SK-N-SH treated with all-trans-retinoic acid at 6 μM for 48 hours (cell line): ENCODE data around the gene CCDC187.

Source experiments
- PATZ1 ChIP-seq: fragments of 250-450 bp; sonication (Bioruptor Pico); IDR thresholded peaks from 2 replicates; pipeline ENCODE4 v1.8.0; 2020; ENCODE audit warnings: mild to moderate bottlenecking, moderate library complexity, borderline replicate concordance
- RARB ChIP-seq: fragments of 250-450 bp; sonication (Bioruptor Pico); IDR thresholded peaks from 2 replicates; pipeline ENCODE4 v1.8.0; 2021; ENCODE audit warnings: mild to moderate bottlenecking, moderate library complexity
- TCF4 ChIP-seq: fragments of 250-450 bp; sonication (Bioruptor Pico); IDR thresholded peaks from 2 replicates; pipeline ENCODE4 v1.8.0; 2021; ENCODE audit warnings: mild to moderate bottlenecking, moderate library complexity, borderline replicate concordance
- ZNF70 ChIP-seq: fragments of 450-650 bp; formaldehyde crosslinking; IDR thresholded peaks from 2 replicates; pipeline ENCODE4 v1.5.0; 2020; ENCODE audit warnings: mild to moderate bottlenecking, moderate library complexity
- ZNF8 ChIP-seq: fragments of 450-650 bp; formaldehyde crosslinking; IDR thresholded peaks from 2 replicates; pipeline ENCODE4 v1.5.0; 2020; ENCODE audit warnings: mild to moderate bottlenecking, moderate library complexity

GRCh38 chr9:136225748-136226679 lies 77.9 kb downstream of the CCDC187 start:
- TF ChIP-seq RARB (CRISPR knock-in tag), result no peak
- TF ChIP-seq PATZ1, result no peak
- no peak for TF ChIP-seq ZNF70 (CRISPR knock-in tag)
- no peak for TF ChIP-seq TCF4 (CRISPR knock-in tag)
- no peak for TF ChIP-seq ZNF8 (CRISPR knock-in tag)
